GM04504 (cell line): ENCODE data around the gene NFATC4.

Experiments used
- DNase-seq: peaks from one replicate; pipeline ENCODE4 v3.0.0-alpha.2; 2012; ENCODE audit warnings: low read depth

The NFATC4 gene

DNA sequence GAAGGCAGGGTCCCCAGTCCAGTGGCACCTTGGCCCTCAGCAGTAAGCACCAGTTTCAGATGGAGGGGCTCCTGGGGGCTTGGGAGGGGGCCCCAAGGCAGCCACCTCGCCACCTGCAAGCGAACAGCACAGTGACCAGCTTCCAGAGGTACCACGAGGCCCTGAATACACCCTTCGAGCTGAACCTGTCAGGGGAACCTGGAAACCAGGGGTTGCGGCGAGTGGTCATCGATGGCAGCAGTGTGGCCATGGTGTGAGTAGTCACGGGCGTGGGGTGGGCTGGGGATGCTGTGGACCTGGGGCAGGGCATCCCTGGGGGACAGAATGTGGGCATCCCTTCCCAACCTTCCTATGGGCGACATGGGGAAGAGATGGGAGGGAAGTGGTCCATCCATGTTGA lies 42.0 kb downstream of the NFATC4 start:
- DNase-seq = no peak

DNA sequence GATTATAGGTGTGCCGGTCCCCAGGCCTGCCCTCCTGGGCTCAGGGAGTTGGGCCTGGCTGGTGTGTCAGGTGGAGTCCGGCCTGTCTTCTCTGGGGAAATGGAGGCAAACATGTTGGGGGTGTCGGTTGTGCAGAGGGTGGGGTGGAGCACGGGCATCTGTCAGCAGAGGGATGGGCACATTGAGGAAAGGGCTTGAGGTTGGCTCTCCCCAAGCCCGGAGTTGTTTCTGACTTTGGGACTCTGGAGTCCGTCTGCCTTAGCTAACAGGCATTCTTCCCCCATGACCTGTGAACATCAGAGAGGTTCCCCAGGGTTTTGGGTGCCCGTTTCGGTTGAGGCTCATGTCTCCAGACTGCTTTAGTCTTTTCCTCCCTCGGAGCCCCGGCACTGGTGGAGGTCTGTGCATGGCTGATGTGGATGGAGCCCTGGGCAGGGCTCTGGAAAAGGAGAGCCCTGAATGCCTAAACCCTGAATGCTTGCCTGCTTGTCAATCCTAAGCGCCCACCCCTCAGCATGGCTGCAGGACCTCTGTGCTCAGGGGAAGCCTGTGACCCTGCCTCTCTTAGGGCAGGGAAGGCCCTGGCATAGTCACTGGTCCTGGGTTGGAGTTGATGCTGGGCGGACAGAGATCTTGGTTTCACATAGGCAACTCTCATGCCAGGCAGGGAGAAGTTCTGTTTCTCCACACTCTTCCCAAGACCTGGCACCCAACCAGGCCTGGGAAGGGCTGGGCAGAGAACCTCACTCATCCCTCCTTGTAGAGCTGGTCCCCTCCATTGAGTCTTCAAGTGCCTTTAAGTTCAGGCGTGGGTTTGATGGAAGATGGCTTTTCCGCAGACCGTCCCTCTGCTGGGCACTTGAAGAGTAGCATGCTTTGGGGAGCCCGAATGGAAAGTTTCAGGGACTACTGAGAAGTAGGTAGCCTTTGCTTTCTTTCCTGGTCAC lies 43.7 kb downstream of the NFATC4 start:
- DNase-seq = no peak

DNA sequence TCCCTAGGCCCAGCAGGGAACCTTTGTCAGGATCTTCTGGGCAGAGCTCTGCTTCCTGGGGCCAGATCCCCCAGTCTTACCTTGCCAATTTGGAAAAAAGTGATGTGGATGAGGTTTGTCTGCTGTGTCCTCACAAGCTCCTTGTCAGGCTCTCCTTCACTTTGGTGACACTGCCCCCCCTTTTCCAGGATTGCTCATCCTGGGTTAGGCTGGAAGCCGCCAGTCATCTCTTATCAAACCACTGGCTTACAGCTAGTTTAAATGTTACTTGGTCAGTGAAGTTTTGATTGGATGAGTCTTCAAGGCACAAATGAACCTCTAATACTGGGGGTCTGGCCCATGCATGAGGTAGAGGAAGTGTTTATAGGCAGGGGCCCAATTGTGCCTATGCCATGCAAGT lies 46.1 kb downstream of the NFATC4 start:
- no peak for DNase-seq

DNA sequence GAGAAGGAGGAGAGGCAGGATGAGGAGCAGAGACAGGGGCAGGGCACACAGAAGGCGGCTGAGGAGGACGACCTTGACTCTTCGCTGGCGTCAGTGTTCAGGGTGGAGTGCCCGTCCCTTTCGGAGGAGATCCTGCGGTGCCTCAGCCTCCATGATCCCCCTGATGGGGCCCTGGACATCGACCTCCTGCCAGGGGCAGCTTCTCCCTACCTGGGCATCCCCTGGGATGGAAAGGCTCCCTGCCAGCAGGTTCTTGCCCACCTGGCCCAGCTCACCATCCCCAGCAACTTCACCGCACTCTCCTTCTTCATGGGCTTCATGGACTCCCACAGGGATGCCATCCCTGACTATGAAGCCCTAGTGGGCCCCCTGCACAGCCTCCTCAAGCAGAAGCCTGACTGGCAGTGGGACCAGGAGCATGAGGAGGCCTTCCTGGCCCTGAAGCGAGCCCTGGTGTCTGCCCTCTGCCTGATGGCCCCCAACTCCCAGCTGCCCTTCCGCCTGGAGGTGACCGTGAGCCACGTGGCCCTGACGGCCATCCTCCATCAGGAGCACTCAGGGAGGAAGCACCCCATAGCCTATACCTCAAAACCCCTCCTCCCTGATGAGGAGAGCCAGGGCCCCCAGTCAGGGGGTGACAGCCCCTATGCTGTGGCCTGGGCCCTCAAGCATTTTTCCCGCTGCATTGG lies 46.9 kb downstream of the NFATC4 start:
- DNase-seq = no peak

DNA sequence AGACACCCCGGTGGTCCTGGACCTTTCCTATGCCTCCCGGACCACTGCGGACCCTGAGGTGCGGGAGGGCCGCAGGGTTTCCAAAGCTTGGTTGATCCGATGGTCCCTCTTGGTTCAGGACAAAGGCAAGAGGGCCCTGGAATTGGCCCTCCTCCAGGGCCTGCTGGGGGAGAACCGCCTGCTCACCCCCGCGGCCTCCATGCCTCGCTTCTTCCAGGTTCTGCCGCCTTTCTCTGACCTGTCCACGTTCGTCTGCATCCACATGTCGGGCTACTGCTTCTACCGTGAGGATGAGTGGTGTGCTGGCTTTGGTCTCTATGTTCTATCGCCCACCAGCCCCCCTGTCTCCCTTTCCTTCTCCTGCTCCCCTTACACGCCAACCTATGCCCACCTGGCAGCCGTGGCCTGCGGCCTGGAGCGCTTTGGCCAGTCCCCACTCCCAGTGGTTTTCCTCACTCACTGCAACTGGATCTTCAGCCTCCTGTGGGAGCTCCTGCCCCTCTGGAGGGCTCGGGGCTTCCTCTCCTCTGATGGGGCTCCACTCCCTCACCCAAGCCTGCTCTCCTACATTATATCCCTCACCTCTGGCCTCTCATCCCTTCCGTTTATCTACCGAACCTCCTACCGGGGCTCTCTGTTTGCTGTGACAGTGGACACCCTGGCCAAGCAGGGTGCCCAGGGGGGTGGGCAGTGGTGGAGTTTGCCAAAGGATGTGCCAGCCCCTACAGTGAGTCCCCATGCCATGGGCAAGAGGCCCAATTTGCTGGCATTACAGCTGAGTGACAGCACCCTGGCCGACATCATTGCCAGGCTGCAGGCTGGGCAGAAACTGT lies 47.7 kb downstream of the NFATC4 start:
- DNase-seq = no peak

DNA sequence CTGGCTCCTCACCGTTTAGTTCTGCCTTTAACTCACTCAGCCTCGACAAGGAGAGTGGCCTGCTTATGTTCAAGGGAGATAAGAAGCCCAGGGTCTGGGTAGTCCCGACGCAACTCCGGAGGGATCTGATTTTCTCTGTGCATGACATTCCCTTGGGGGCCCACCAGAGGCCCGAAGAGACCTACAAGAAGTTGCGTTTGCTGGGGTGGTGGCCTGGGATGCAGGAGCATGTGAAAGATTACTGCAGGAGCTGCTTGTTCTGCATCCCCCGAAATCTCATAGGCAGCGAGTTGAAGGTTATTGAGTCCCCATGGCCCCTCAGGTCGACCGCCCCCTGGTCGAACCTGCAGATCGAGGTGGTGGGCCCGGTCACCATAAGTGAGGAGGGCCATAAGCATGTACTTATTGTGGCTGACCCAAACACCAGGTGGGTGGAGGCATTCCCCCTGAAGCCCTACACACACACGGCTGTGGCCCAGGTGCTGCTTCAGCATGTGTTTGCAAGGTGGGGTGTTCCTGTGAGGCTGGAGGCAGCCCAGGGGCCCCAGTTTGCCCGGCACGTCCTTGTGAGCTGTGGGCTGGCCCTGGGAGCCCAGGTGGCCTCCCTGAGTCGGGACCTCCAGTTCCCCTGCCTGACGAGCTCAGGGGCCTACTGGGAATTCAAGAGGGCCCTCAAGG lies 48.4 kb downstream of the NFATC4 start:
- no peak for DNase-seq

DNA sequence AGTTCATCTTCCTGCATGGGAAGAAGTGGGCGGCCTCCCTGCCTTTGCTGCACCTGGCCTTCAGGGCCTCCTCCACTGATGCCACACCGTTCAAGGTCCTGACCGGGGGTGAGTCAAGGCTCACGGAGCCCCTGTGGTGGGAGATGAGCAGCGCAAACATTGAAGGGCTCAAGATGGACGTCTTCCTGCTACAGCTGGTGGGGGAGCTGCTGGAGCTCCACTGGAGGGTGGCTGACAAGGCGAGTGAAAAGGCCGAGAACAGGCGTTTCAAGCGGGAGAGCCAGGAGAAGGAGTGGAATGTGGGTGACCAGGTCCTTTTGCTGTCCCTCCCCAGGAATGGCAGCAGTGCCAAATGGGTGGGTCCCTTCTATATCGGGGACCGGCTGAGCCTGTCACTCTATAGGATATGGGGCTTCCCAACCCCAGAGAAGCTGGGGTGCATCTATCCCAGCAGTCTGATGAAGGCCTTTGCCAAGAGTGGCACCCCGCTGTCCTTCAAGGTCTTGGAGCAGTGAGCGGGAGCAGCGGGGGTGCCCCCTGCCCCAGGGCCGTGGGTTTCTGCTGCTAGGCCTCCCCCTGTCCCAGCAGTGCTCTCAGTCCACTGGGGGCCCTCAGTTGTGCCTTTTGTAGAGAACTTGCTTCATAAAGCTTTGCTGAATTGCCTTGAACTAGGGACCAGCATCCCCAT lies 49.1 kb downstream of the NFATC4 start:
- DNase-seq = no peak

DNA sequence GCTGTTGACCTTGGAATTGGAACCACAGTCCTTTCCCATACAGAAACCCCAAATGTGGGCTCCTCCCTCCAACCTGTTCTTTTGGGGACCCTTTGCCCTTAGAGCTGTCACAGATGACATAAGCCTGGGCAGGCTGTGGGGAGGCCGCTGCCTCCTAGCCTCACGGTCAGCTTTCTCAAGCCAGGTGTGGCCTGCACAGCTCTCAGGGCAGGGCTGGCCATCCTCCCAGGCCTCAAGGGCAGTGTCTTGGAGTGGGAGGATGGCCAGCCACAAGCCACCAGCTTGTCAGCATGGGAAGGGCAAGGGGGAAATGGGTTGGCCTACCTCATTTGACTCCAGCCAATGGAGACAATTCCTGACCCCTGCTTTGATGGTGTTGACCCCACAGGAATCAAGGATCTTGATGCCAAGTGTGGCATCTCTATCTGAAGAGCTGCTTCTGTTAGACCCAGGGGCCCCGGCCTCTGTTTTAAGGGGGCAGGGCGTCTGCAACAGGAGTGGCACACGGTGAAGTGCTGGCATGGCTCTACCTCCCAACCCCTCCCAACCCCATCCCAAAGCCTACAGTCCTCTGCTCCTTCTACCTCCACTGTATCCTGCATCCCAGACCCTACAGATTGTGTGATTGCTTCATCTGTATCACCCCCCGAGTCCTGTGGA lies 50.0 kb downstream of the NFATC4 start:
- no peak for DNase-seq

DNA sequence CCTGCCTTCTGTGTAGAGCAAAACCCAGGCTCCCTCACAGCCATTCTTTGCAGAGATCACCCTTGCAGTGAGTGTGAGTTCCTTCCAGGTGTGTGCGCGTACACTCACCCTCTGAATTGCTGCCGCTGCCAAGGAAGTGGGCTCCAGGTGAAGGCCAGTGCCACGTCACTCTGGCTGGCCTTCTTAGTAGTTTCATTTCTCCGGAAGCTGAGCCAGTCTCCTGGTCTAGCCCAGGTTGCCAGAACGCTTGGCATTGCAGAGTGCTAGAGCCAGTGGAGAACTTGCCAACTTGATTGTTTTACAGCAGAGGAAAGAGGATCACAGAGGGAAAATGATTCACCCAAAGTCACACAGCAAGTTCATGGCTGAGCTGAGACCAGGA lies 50.5 kb downstream of the NFATC4 start:
- DNase-seq = no peak

DNA sequence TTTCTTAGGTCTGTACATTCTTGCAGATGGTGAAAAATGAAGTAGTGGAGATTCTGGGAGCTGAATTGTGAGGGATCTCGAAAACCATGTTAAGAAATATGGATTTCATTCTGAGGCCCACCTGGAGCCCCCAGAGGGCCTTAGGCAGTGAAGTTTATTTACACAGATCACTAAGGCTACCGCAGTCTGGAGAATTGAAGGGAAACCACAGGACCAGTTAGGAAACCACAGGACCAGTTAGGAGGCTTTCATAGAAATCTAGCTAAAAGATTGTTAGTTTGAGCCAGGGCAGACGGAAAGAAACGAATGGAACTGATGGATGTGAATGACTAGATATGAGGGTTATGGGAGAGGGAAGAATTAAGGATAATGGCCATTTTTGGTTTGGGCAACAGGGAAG lies 54.3 kb downstream of the NFATC4 start:
- DNase-seq = no peak

DNA sequence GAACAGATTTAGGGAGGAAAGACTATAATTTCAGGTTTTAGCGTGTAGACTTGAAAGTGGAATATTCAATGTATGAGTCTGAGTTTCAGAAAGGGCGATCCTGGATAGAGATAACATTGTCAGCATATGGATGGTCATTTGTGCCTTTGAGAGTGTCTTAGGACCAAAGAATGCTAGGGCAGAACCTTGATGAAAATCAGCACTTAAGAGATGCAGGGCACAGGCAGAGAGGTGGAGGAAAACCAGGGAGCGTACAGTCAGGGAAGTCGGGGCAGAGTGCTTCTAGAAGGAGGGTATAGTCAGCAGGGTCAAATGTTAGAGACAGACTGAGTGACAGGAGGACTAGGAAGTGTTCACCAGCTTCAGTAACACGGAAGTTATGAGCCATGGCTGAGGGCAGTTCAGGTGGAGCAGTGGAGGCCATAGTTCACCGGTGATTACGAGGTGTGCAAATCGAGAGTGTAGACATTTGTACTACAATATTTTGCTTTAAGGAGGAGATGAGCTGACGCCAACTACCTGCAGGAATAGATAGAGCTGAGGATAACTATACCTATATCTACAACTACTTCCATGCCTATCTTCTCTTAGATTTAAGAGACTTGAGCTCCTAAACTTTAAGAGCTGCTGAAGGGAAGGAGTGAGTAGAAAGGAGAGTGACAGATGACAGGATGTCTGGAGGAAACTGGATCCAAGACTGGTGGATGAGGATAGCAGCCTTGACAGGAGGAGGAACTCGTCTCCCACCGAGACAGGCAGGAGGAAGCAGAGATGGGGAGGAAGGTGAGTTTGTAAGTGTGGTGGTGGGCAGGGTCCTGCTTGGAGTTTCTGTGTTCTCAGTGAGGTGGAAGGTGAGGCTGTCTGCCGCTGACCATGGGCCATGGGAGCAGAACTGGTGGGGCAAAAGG lies 55.0 kb downstream of the NFATC4 start:
- no peak for DNase-seq

DNA sequence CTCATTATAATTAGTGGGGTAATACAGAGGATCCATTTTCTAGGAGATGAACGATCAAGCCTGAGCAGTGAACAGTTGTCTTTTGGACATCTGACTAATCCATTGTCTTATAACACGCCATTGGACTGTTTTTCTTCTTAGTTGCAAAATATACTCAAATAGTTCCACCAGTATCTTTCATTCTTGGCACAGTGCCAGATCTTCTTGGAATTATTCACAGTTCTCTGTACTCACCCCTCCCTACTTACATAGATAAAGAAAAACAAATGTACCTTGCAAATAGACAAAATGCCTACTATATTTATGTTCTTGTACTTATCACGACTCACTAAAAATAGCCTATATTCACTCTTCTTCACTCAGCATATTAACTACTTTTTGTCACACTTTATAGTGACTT lies 57.7 kb downstream of the NFATC4 start:
- DNase-seq = no peak

DNA sequence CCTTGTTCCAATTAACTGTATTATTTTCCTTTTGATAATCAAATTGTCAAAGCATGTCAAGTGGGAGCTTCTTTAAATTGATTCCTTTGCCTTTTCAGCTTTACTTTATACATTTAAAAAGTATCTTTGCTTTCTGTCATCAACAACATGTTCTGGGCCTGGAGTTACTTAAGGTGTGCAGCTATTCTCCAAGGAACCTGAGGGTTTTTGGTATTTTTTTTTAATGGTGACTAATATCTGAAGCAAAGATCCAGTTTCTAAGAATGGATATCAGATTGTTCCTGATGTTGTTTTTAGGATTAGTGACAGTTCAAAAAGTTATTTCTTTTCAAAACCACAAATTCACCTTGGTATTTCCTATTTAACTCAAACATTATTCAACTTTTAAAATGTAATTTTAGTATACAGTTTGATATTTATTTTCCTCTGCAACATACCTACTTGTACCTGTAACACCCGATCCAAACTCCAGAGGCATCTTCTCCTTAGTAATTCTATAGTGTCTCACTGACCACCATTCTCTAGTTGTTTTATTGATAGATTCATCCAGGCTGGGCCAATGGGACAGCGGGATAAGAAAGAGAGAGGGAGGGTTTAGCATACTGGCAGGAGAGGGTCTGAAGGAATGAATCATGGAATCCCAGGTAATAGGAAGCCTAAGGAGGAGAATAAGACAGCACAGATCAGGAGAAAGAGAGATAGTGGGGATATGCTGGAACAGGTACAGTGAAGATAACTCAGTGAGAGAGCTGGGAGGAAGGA lies 58.3 kb downstream of the NFATC4 start:
- DNase-seq = no peak

DNA sequence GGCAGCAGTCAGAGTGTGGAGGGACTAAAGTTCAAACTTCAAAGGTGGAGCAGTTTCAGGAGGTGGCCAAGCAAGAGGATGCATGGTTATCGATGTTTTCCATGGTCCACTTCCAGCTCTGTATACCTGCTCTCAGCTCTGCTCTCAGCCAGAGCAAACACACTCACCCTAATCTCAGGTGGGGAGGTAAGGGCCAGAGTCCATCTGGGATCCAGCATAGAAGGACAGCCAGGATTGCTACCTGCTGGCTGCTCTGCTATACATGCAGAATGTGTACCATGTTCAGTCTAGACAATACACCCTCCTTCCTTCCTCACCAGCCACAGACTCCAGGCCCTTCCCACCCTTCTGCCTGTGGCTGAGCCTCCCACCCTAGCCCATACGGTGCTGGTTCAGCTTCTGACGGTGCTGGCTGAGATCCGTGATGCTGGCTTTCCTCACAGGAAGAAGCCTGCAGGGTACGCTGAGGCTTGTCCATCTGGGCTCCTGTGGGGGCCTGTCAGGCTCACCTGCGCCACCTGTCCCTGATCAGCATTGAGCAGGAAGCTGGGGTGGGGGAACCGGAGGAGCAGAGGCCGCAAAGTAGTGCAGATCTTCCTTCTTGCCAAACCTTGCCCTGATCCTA lies 59.0 kb downstream of the NFATC4 start:
- no peak for DNase-seq

DNA sequence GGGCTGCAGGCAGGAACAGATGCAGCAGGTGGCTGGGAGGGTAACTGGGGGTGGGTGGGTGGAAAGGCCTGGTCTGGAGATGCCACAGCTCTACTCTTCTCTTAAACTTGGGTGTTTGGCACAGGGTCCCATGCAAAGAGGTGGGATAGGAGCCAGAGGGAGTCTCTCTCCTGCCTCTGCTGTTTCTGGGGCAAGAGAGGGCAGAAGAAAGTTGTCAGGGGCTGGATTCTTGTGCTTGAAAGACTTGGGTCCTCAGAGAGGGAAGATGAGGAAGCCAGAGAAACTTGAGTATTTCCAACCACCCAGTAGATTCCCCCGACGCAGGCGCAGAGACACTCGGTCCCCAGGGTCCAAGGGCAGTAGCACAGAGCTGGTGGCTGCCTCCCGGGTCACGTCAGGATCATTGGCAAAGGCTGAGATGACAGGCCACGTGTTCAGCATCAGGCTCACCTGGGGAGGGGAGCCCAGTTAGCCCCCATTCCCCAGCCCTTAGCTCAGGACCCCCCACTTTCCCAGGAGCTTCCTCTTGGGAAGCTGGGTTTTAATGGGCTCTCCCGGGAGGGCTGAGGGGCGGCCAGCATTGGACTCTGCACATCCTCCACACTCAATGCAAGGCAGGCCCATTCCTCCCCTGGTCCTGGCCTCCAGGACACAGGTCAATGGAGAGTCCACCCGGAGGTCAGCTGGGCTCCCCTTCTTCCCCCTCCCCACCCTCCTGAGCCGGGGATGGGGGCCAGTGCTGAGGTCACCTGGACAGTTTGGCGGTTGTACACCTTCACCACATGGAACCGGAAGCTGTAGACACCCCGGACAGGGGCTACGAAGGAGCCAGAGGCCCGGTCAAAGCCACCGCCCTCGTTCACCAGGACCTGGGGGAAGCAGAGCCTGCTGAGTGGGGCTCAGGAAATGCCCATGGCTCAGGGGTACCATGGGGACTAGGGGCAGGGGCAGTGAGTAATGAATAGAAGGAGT lies 59.8 kb downstream of the NFATC4 start:
- DNase-seq = no peak

DNA sequence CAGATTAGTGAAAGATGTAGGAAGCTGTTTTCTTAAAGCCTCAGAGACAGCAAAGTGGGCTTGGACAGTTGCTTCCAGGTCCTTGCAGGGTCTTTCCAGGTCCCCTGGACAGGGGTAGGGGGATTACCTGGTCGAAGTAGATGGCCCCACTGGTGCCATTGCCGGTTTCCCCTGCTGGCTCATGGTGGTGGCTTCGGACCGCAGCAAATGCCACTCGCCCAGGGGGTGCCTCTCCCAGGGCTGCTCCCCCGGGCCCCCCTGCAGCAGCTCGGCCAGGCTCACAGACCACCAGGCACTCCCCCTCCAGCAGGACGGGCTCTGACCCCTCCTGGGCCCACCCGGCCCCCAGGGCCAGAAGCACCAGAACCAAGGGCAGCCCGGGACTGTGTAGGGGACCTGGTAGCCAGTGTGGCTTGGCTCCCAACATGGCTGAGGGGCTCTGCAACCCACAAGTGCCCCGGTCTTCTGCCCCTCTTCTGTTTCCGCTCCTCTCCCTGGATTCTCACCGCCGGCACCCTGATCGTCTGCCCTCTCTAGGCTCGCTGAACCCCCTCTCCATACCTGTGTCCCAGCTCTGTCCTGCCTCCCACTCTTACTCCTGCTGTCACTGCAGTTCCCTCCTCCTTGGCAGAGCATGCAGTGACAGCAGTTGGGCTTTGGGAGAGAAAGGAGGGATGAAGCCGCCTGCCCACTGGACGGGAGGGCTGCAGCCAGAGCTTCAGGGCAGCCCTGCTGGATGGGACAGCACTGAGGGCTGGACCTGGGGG lies 60.8 kb downstream of the NFATC4 start:
- no peak for DNase-seq
